T-cell (primary cell): Measurements from ENCODE around the gene ST6GAL1. TPM values are rescaled to one million over a fixed set of nuclear protein-coding genes. Genes with fewer than 3 reads are reported as not detected.

Experiments
- ATAC-seq, 4 experiments: fragments of 200-7000 bp in 3 of 4; fragments of 150-1000 bp in 1 of 4; cut with Tn5 transposase; replicated peaks in 1 of 4; 1 replicate in 3 of 4; 2 replicates in 1 of 4; pipeline ENCODE4 v1.10.0; 2021; ENCODE audit warnings: moderate library complexity in 3 of 4, mild to moderate bottlenecking in 2 of 4, moderate number of reproducible peaks in 1 of 4
- CTCF ChIA-PET, 2 donors: fragments of 300-600 bp; sonication (Branson Sonifier 250); formaldehyde crosslinking; loops; one replicate each; lab custom pipeline; 2022; ENCODE audit warnings: antibody characterized with exemption in 2 of 2; lab: Charles Lee
- POLR2A ChIA-PET, 2 donors: fragments of 300-600 bp; sonication (Branson Sonifier 250); formaldehyde crosslinking; loops; one replicate each; lab custom pipeline; 2022; ENCODE audit warnings: antibody characterized with exemption in 2 of 2; lab: Charles Lee
- DNase-seq, 35 experiments: peaks; one replicate each; pipeline versions ENCODE4 v3.0.0 to v3.0.0-alpha.2; 2013 to 2023
- H3K27ac ChIP-seq: one replicate; pipeline ENCODE4 v1.5.1; 2013; ENCODE audit warnings: low read length
- H3K27me3 ChIP-seq, 2 experiments: replicated peaks in 1 of 2; 1 replicate in 1 of 2; 2 replicates in 1 of 2; pipeline versions ENCODE4 v1.6.1 to v1.7.0; 2013; ENCODE audit warnings: low read length in 1 of 2, mixed read lengths in 1 of 2; ENCODE audit not compliant: control insufficient read depth in 2 of 2, insufficient read depth in 2 of 2; ENCODE audit errors: extremely low read depth in 1 of 2
- H3K36me3 ChIP-seq, 2 donors: 1 replicate in 1 of 2; 2 replicates in 1 of 2; pipeline versions ENCODE4 v1.6.1 to v1.7.0; 2013; ENCODE audit warnings: low read length in 1 of 2; ENCODE audit not compliant: control insufficient read depth in 2 of 2, insufficient read depth in 1 of 2; ENCODE audit errors: extremely low read depth in 1 of 2
- H3K4me1 ChIP-seq, 2 experiments: 1 replicate in 1 of 2; 2 replicates in 1 of 2; pipeline versions ENCODE4 v1.6.1 to v1.7.0; 2013; ENCODE audit warnings: low read length in 2 of 2, mixed read lengths in 1 of 2; ENCODE audit not compliant: insufficient read depth in 2 of 2, control insufficient read depth in 1 of 2; ENCODE audit errors: extremely low read depth in 1 of 2
- H3K4me3 ChIP-seq, 2 donors: 1 replicate in 1 of 2; 2 replicates in 1 of 2; pipeline versions ENCODE4 v1.5.1 to v1.7.0; 2013; ENCODE audit warnings: mild to moderate bottlenecking in 2 of 2, low read length in 1 of 2, moderate library complexity in 1 of 2; ENCODE audit not compliant: control insufficient read depth in 1 of 2; ENCODE audit errors: extremely low read depth in 1 of 2
- H3K9me3 ChIP-seq: 2 replicates; pipeline ENCODE4 v1.7.0; 2013
- H3K27ac Mint-ChIP-seq, 2 donors: one replicate each; pipeline ENCODE4 v1.8.0; 2020 to 2021; ENCODE audit warnings: mild to moderate bottlenecking in 2 of 2, mixed read lengths in 2 of 2
- H3K27me3 Mint-ChIP-seq, 2 donors: one replicate each; pipeline ENCODE4 v1.8.0; 2021 to 2022; ENCODE audit warnings: mixed read lengths in 2 of 2
- H3K36me3 Mint-ChIP-seq: one replicate; pipeline ENCODE4 v1.8.0; 2021; ENCODE audit warnings: mixed read lengths
- H3K4me1 Mint-ChIP-seq, 3 donors: one replicate each; pipeline ENCODE4 v1.8.0; 2020 to 2022; ENCODE audit warnings: mixed read lengths in 3 of 3, mild to moderate bottlenecking in 1 of 3
- H3K4me3 Mint-ChIP-seq, 3 donors: one replicate each; pipeline ENCODE4 v1.8.0; 2020 to 2022; ENCODE audit warnings: mild to moderate bottlenecking in 3 of 3, mixed read lengths in 3 of 3, moderate library complexity in 3 of 3
- H3K9me3 Mint-ChIP-seq, 3 donors: one replicate each; pipeline ENCODE4 v1.8.0; 2020 to 2022; ENCODE audit warnings: mixed read lengths in 3 of 3
- WGBS: methylation state at CpG from one replicate; pipeline ENCODE4 v1.1.5; 2013; ENCODE audit warnings: missing lambda C conversion rate; ENCODE audit not compliant: insufficient coverage; 5-methylcytosine and 5-hydroxymethylcytosine counted together
- total RNA-seq, 35 experiments: library from RNA in 6 of 35; stranded (reverse) in 6 of 35; fragments of 120-200 nt in 1 of 35; gene quantifications; one replicate each; pipeline versions ENCODE4 v1.2.1 to v1.2.4 and lab custom pipeline; 2013 to 2026

The ST6GAL1 gene
- total RNA-seq, 5 donors from 2014 or later (not counting 1 experiment from before 2014, with no cell fraction given): 148 to 237 (median 212) TPM

DNA sequence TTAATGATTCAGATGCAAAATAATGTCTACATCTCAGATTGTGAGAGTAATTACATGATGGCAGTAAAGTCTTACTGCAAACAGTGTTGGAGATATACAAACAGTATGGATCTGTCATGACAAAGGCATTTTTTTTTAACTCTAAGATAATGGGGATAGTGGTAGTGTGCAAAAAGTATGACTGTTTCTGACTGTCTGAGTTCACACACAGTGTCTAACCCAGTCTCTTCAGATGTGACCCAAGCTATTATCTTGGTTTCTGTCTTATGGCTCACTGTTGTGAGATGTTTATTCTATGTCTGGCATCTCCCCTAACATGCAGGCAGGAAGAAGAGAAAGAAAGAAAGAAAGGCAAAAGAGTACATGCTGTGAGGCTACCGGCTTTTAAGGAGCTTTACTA is 191.9 kb downstream of the ST6GAL1 start:
- no peak overlapping the region for H3K4me3 Mint-ChIP-seq
- peaks cover 0 to 5% (median 0%) of the 10 kb centered on the region in 3 donors for H3K4me1 Mint-ChIP-seq
- no peak overlapping the region for H3K4me3 ChIP-seq
- DNase-seq: no peak
- no peaks in the 10 kb centered on the region for H3K9me3 ChIP-seq
- H3K27me3 Mint-ChIP-seq: no peaks in the 10 kb centered on the region
- no peaks in the 10 kb centered on the region for H3K27me3 ChIP-seq
- H3K27ac ChIP-seq: no peak overlapping the region
- H3K36me3 Mint-ChIP-seq: peaks cover 7% of the 10 kb centered on the region
- ATAC-seq: no peak
- no CpG with 5 or more reads among the region's 1 CpG for WGBS
- no peaks in the 10 kb centered on the region for H3K4me1 ChIP-seq
- H3K27ac Mint-ChIP-seq: no peak overlapping the region
- ChIA-PET POLR2A (no interaction called here), CTCF (interaction anchor here in 1 of 2 donors (2.6 kb wide), 1 partner anchor 9 kb away, joined by 8 read pairs; no protein-coding TSS in a partner anchor)
- H3K36me3 ChIP-seq: no peaks in the 10 kb centered on the region
- peaks cover 0 to 4% (median 0%) of the 10 kb centered on the region in 3 donors for H3K9me3 Mint-ChIP-seq

GRCh38 chr3:187125319-187126031 is 195.1 kb downstream of the ST6GAL1 start:
- DNase-seq: no peak
- WGBS: 86% methylated on average over 1 of the region's 6 CpGs
- ATAC-seq: no peak
- POLR2A ChIA-PET: no interaction called here
- H3K27ac Mint-ChIP-seq: no peak overlapping the region
- H3K4me1 Mint-ChIP-seq: peaks cover 8 to 23% (median 17%) of the 10 kb centered on the region in 3 donors
- Histone ChIP-seq H3K27me3 (no peaks in the 10 kb centered on the region), H3K9me3 (no peaks in the 10 kb centered on the region), H3K27ac (no peak overlapping the region), H3K36me3 (no peaks in the 10 kb centered on the region), H3K4me1 (peaks cover 3 to 5% of the 10 kb centered on the region in 2 experiments), H3K4me3 (no peak overlapping the region)
- H3K27me3 Mint-ChIP-seq: no peaks in the 10 kb centered on the region
- no peak overlapping the region for H3K4me3 Mint-ChIP-seq
- CTCF ChIA-PET: interaction anchor here in 1 of 2 donors (0.5 kb wide), 1 partner anchor 278 kb away, joined by 3 read pairs; no protein-coding TSS in a partner anchor
- peaks cover 7% of the 10 kb centered on the region for H3K36me3 Mint-ChIP-seq
- peaks cover 1 to 5% (median 3%) of the 10 kb centered on the region in 3 donors for H3K9me3 Mint-ChIP-seq

Other genes starting within 250 kb of the ST6GAL1 start
- under 1 TPM in 3 of 5 donors, not detected in 2; 0.22 to 0.47 (median 0.30) TPM for gene KNG1, start 213.2 kb upstream of the ST6GAL1 start, total RNA-seq
- gene EIF4A2, start 146.9 kb upstream of the ST6GAL1 start, total RNA-seq: 100 to 1,000 TPM; 544 to 870 (median 576) TPM
- gene RFC4, start 124.0 kb upstream of the ST6GAL1 start, total RNA-seq: 10 to 100 TPM; 13.4 to 21.0 (median 19.2) TPM
- not detected for gene ADIPOQ, start 87.8 kb upstream of the ST6GAL1 start, total RNA-seq
- 1 to 10 TPM in 3 of 5 donors, under 1 TPM in 2; 0.85 to 3.8 (median 2.1) TPM for gene RPL39L, start 209.0 kb downstream of the ST6GAL1 start, total RNA-seq